ENCODE results near the gene DOK6.

DOK6 gene

GRCh38 chr18:69686861-69687260, 286.2 kb downstream of the DOK6 start:
- no peak for DNase-seq (ENCODE audit: low read depth in 2 of 2)

DNA sequence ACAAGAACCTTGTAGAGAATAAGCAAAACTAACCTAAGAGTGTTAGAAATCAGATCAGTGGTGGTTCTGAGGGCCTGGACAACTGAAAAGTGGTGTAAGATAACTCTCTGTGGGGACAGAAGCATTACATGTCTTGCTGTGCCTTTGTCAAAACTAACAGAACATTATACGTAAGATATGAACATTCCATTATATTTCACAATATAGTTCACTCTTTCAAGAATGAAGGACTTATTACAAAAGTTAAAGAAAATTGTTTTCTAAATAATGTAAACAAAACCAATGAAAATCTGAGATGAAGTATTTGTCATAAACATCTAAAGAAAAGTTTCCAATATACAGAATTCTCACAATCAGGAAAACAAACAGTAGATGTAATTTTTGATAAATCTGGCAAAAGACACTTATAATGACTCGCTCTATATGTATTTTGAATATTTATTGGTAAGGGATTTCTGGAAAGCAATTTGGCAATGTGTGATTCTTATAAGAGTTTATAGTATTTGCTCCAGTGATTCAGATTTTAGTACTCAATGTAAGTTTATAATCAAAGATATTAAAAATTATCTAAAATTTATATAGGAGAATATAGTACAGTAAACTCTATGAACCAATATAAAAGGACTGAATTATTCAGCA, 288.6 kb downstream of the DOK6 start:
- no peak for DNase-seq (ENCODE audit: low read depth in 2 of 2)

GRCh38 chr18:69691008-69691760, 290.5 kb downstream of the DOK6 start:
- DNase-seq (ENCODE audit: low read depth in 2 of 2), result no peak

- DNase-seq (ENCODE audit: low read depth in 2 of 2), result no peak
Measured at GRCh38 chr18:69697069-69697468, 296.4 kb downstream of the DOK6 start.

- DNase-seq (ENCODE audit: low read depth in 2 of 2), result no peak
Measured at GRCh38 chr18:69697689-69698088, 297.0 kb downstream of the DOK6 start.

DNA sequence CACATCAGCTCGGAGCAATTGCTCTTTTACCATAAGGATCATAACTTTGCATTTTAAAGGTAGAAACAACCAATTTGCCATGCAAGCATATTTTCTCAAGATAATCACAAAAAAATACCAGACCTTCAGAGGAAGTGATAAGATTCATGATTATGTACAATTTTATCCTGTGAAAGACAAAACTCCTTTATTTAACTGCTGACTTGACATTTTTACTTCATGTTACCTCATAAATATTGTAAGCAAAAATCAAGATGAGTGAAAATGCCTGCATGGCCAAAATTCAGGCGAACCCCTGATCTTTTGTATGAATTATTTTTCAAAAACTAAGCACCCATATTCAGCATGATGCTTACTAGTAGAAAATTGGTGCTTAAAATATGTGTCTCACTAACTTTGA, 300.6 kb downstream of the DOK6 start:
- DNase-seq (ENCODE audit: low read depth in 2 of 2), result no peak

- DNase-seq (ENCODE audit: low read depth in 2 of 2), result no peak
Measured at GRCh38 chr18:69703461-69703860, 302.8 kb downstream of the DOK6 start.

GRCh38 chr18:69705987-69706386, 305.3 kb downstream of the DOK6 start:
- DNase-seq (ENCODE audit: low read depth in 2 of 2), result no peak

DNA sequence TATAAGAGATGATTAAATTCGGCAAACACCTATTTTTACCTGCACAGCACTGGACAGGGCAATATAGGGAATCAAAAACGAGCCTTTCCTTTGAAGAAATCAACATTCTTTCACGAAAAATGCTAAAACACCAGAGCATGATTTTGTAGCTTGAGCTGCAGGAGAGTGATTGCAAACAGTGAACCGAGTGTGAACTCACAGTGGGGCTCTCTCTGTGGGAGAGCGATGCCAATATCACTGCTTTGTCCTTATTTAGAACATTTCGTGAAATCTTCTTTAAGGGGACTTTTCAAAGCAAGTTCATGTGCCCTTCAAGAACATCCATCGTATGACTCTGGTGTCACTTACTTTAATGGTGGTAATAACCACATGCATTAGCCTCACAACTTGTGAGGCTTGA, 308.2 kb downstream of the DOK6 start:
- DNase-seq (ENCODE audit: low read depth in 2 of 2), result no peak

- no peak for DNase-seq (ENCODE audit: low read depth in 2 of 2)
Measured at GRCh38 chr18:69715191-69715795, 314.6 kb downstream of the DOK6 start.

DNA sequence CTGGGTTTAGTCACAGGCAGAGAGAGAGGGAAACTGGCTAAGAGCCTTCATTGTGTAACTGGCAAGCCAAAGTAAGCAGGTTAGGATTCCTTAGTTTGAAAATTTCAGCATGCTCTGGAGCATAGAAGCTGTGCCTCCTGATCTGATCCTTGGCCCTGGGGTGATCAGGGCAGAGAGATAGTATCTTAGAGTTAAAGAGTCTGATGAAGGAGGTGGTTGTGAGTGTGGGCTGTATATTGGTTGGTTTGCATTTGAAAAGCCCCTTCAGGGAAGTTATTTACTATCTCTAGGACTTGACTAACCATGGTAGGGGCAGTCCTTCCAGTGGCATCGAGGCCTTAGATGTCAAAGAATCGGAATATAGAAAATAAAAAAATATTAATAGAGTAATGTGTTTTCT, 316.9 kb downstream of the DOK6 start:
- DNase-seq (ENCODE audit: low read depth in 2 of 2), result no peak

GRCh38 chr18:69718912-69719547, 318.3 kb downstream of the DOK6 start:
- no peak for DNase-seq (ENCODE audit: low read depth in 2 of 2)

- DNase-seq (ENCODE audit: low read depth in 2 of 2), result no peak
Measured at GRCh38 chr18:69720422-69720821, 319.7 kb downstream of the DOK6 start.

DNA sequence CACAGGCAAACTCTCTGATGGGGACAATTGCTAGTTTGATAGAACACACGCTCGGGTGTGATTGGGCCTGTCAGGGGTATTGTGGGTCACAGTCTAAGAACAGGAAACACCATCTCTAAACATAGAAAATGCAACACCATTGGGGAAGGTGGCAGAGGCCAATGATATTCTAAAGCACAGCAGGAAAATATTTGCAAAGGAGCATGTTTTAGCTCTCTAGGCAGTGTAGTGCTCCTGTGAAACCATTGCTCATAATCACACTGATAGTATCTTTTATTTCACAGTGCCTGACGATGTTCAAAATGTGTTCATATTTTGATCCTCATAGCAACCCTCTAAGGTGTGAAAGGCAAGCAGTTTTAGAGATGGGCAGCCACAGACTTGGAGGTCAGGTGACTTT, 322.7 kb downstream of the DOK6 start:
- no peak for DNase-seq (ENCODE audit: low read depth in 2 of 2)

DNA sequence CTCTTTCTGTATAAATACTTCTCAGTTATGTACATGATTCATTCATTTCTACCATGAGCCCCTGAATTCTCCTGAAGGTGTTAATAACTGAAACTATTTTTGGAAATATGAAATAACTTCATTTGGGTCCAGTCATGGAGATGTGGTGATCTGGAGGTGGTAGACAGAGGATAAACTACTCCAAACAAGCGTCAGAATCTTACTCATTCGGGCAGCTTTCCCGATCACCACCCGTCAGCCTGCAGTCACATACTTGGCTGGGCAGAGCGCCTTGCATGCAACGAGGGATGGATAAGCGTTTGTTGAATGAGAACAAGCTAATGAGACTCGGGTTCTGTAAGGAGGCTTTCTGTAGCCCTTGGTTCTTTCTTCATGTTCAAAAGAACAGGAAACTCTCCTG, 324.3 kb downstream of the DOK6 start:
- no peak for DNase-seq (ENCODE audit: low read depth in 2 of 2)

GRCh38 chr18:69725855-69726508, 325.3 kb downstream of the DOK6 start:
- DNase-seq (ENCODE audit: low read depth in 2 of 2), result no peak

DNA sequence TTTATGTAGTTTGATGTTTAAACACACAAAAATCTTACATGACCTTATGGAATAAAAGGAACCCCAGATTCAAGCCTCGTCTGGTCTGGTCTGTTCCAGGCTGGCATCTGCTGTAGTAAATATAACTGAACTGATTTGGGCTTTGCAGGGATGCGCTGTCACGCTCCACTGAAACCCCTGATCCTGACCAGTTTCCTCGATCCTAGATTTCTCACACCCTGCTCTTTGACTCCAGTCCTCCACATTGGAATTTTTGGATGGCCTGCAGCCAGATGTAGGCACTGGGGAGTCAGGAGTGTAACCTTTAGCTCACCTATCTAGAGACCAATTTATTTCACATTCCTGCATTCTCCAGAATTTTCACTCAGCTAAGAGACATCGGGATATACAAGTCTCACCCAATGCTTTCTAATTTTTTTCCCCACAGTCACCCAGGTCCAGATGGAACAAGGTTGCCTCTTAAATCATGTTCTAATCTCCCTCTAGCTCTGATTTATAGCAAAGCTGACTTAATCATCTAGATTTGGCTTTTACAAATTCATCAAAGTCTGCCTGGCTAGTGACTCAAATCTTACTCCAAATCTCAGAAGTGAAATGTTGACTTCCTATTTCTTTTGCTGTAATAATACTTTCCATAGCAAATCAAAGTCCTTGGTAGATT, 327.4 kb downstream of the DOK6 start:
- DNase-seq (ENCODE audit: low read depth in 2 of 2), result no peak

GRCh38 chr18:69730664-69731063, 330.0 kb downstream of the DOK6 start:
- no peak for DNase-seq (ENCODE audit: low read depth in 2 of 2)

DNA sequence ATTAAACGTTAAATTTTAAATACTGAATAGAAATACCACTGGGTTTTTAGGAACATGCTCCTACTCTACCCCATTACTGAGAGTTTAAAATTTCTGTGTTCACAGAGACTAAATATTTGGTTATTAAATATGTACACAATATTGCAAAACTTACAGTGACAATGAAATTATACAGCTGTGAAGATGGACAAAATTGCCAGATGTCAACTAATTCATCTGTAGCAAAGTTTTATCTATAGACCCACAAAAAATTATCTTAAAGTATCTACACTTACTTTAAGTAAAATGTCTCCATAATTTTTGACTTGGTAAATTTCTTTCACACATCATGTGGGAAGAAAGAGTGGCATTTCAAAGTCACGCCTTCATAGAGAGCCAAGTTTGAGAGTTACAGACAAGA, 333.8 kb downstream of the DOK6 start:
- no peak for DNase-seq (ENCODE audit: low read depth in 2 of 2)

DNA sequence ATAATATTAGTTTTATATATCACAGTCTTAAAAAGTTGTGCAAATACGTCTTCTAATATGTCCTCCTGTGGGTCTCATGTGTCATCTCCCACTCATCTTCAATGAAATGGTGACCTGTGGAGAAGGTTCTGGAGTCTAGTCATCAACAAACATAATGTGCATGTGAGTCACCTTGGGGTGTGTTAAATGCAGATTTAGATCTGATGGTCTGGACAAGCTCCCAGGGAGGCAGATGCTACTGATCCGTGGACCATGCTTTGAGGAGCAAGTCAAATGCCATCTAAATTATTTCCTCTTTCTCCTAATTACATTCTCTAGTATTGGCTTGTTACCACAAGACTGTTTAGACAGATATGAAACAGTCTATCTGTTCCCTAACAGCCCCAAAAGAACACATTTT, 336.0 kb downstream of the DOK6 start:
- DNase-seq (ENCODE audit: low read depth in 2 of 2), result no peak

DNA sequence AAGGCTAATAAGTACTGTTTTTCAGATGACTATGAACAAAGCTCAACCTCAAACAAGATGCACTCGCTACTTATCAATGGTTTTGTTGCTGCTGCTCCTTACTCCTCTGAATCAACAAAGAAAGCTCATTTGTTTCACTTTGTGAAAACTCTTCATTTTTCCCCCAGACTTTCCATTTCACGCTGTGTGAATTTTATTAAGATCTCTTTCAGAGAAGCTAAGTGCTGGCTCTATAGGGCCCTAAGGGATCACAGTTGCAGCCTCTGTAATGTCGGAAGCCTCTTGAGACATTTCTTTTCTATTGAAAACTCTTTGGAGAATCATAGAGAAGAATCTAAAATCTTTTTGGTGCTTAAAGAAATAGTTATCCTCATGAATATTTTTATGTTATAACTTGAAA, 337.2 kb downstream of the DOK6 start:
- DNase-seq (ENCODE audit: low read depth in 2 of 2), result no peak

DNA sequence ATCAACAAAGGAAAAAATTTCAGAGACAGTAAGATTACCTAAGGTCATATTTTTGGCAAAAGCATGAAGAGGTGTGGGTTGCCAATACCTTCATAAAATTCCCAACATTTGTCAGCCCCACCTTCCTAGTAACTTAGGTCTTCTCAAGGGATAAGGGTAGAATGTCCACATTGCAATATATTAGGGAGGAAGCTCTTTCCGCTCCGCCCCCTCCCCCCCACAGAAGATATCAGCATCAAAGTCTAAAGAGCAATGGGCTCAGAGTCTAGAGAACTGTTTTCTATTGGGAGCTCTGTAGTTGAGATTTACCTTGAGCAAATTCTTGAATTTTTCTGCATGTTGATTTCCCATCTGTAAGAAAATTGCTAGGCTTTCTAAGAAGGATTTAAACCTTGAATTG, 346.7 kb downstream of the DOK6 start:
- no peak for DNase-seq (ENCODE audit: low read depth in 2 of 2)
